Endothelial cell of umbilical vein (primary cell): ENCODE measurements around the gene ADGRB2. TPM values are rescaled to one million over a fixed set of nuclear protein-coding genes. Genes with fewer than 3 reads are reported as not detected.

Source experiments
- BruUV-seq: library from RNA; stranded (reverse); fragments of 400-500 nt; replicated peaks from 2 replicates; lab custom pipeline; 2021; lab: Mats Ljungman, UMichigan
- CTCF ChIA-PET: fragments of 300-600, 350-600 bp; sonication (Branson Sonifier 250); formaldehyde crosslinking; loops from one replicate; lab custom pipeline; 2021; ENCODE audit warnings: antibody characterized with exemption, inconsistent platforms; lab: Charles Lee
- POLR2A ChIA-PET: fragments of 300-600, 350-600 bp; sonication (Branson Sonifier 250); formaldehyde crosslinking; loops from one replicate; lab custom pipeline; 2021; ENCODE audit warnings: antibody characterized with exemption, inconsistent platforms; lab: Charles Lee
- DNase-seq: peaks from one replicate; pipeline ENCODE4 v3.0.0-alpha.2; 2011; ENCODE audit warnings: low read depth, low spot score
- FAIRE-seq: peaks from 2 replicates; lab custom pipeline; 2011; peaks lifted over from hg19 to GRCh38; lab: Jason Lieb, UNC
- H2AFZ ChIP-seq: 2 replicates; pipeline ENCODE4 v1.6.0; 2012; ENCODE audit warnings: low read depth, low read length, control low read depth, inconsistent platforms
- H3K27ac ChIP-seq: 2 replicates; pipeline ENCODE4 v1.5.1; 2011; ENCODE audit warnings: low read depth, mild to moderate bottlenecking, control low read depth, low read length, moderate library complexity; ENCODE audit not compliant: insufficient read depth
- H3K27me3 ChIP-seq, 2 experiments: 2 replicates each; pipeline versions ENCODE4 v1.6.0 to v1.6.1; 2011; ENCODE audit warnings: low read length in 2 of 2, mixed read lengths in 1 of 2; ENCODE audit not compliant: control insufficient read depth in 2 of 2, insufficient read depth in 2 of 2
- H3K36me3 ChIP-seq, 2 experiments: 2 replicates in 1 of 2; 3 replicates in 1 of 2; pipeline ENCODE4 v1.5.1; 2011; ENCODE audit warnings: low read length in 2 of 2, mild to moderate bottlenecking in 1 of 2, moderate library complexity in 1 of 2; ENCODE audit not compliant: control insufficient read depth in 2 of 2, insufficient read depth in 2 of 2; ENCODE audit errors: extremely low read depth in 1 of 2
- H3K4me1 ChIP-seq: 3 replicates; pipeline ENCODE4 v1.5.1; 2011; ENCODE audit warnings: mild to moderate bottlenecking, low read length; ENCODE audit not compliant: control insufficient read depth, insufficient read depth; ENCODE audit errors: extremely low read depth
- H3K4me2 ChIP-seq: 2 replicates; pipeline ENCODE4 v1.6.1; 2011; ENCODE audit warnings: low read length, control low read depth, mixed read lengths; ENCODE audit not compliant: insufficient read depth
- H3K4me3 ChIP-seq, 3 experiments: fragments of 200-600 bp in 1 of 3; sonication (generic), shearing (Covaris generic) in 1 of 3; replicated peaks in 1 of 3; 2 replicates each; pipeline ENCODE4 v1.5.1; 2011 to 2016; ENCODE audit warnings: control low read depth in 3 of 3, low read length in 3 of 3, mild to moderate bottlenecking in 2 of 3, inconsistent platforms in 1 of 3, low read depth in 1 of 3, moderate library complexity in 1 of 3; ENCODE audit not compliant: insufficient read depth in 1 of 3
- H3K79me2 ChIP-seq: 2 replicates; pipeline ENCODE4 v1.6.0; 2012; ENCODE audit warnings: low read length, inconsistent platforms; ENCODE audit not compliant: control insufficient read depth, insufficient read depth
- H3K9ac ChIP-seq: replicated peaks from 2 replicates; pipeline ENCODE3; 2011; ENCODE audit warnings: low read length, control low read depth; ENCODE audit not compliant: insufficient read depth; ENCODE audit errors: extremely low read depth
- H3K9me1 ChIP-seq: replicated peaks from 3 replicates; pipeline ENCODE4 v1.6.0; 2011; ENCODE audit warnings: mild to moderate bottlenecking, low read length; ENCODE audit not compliant: control insufficient read depth, insufficient read depth; ENCODE audit errors: extremely low read depth
- H3K9me3 ChIP-seq: replicated peaks from 2 replicates; pipeline ENCODE4 v1.5.1; 2012; ENCODE audit warnings: low read length, inconsistent platforms; ENCODE audit not compliant: control insufficient read depth, insufficient read depth
- H4K20me1 ChIP-seq: replicated peaks from 2 replicates; pipeline ENCODE3; 2011; ENCODE audit warnings: mild to moderate bottlenecking, low read length; ENCODE audit not compliant: control insufficient read depth, insufficient read depth; ENCODE audit errors: extremely low read depth
- CTCF ChIP-seq, 2 donors: IDR thresholded peaks; 1 replicate in 1 of 2; 2 replicates in 1 of 2; pipeline ENCODE4 v1.5.1; 2011; ENCODE audit warnings: low read length in 2 of 2, mild to moderate bottlenecking in 2 of 2, moderate library complexity in 2 of 2, control low read depth in 1 of 2, inconsistent platforms in 1 of 2, low read depth in 1 of 2; ENCODE audit not compliant: insufficient read depth in 1 of 2; ENCODE audit errors: extremely low read depth in 1 of 2
- EZH2 ChIP-seq: IDR thresholded peaks from 2 replicates; pipeline ENCODE4 v1.6.1; 2012; ENCODE audit warnings: borderline replicate concordance, low read depth, mild to moderate bottlenecking, moderate library complexity, low read length, inconsistent platforms; ENCODE audit not compliant: severe bottlenecking
- FOS ChIP-seq: IDR thresholded peaks from 2 replicates; pipeline ENCODE4 v1.6.1; 2011; ENCODE audit warnings: mild to moderate bottlenecking, low read length, moderate library complexity, borderline replicate concordance; ENCODE audit not compliant: insufficient read depth
- GATA2 ChIP-seq: IDR thresholded peaks from 2 replicates; pipeline ENCODE4 v1.7.0; 2011; ENCODE audit warnings: low read depth, mild to moderate bottlenecking, moderate library complexity, mixed read lengths, low read length; ENCODE audit not compliant: insufficient read length, insufficient read depth
- JUN ChIP-seq: IDR thresholded peaks from 2 replicates; pipeline ENCODE4 v1.6.1; 2011; ENCODE audit warnings: borderline replicate concordance, low read depth; ENCODE audit not compliant: insufficient read length, insufficient read depth
- MYC ChIP-seq: IDR thresholded peaks from one replicate; pipeline ENCODE4 v1.6.1; 2011; ENCODE audit warnings: mild to moderate bottlenecking, low read depth, low read length
- POLR2A ChIP-seq: IDR thresholded peaks from 2 replicates; pipeline ENCODE4 v1.6.1; 2012; ENCODE audit warnings: low read depth, mild to moderate bottlenecking, control low read depth, low read length
- POLR2AphosphoS5 ChIP-seq: IDR thresholded peaks from 2 replicates; pipeline ENCODE4 v1.6.1; 2012; ENCODE audit warnings: low read depth, mild to moderate bottlenecking, control low read depth, low read length, moderate library complexity; ENCODE audit not compliant: insufficient read depth
- dilution Hi-C: fragments of 300-500 bp; cut with MboI; formaldehyde crosslinking; loops from one replicate; pipeline ENCODE4 v1.15.0; 2019; ENCODE audit warnings: low sequenced_read_pairs; ENCODE audit not compliant: extremely low pct_ligation_motif_present
- intact Hi-C: fragments of 100-400 bp; cut with micrococcal nuclease; formaldehyde crosslinking; loops from one replicate; pipeline ENCODE4 v1.10.0; 2022
- polyA plus RNA-seq, 4 experiments: library from polyadenylated mRNA; depleted of rRNA in 3 of 4; stranded (reverse) in 3 of 4; unstranded in 1 of 4; fragments of >200 nt; gene quantifications; 2 replicates each; pipeline versions ENCODE4 v1.2.1 to v1.2.3, GENCODE V29; 2011 to 2012; ENCODE audit warnings: missing spikeins in 1 of 4
- total RNA-seq: library from RNA; stranded (reverse); gene quantifications from 2 replicates; pipeline ENCODE4 v1.2.3, GENCODE V29; 2021
- TF ChIP-seq, protein P1 (sequence below): IDR thresholded peaks from 2 replicates; pipeline ENCODE4 v1.6.1; 2011; ENCODE audit not compliant: insufficient read depth, insufficient read length

ADGRB2 gene
- total and polyA plus RNA-seq, 2 donors (not counting 3 experiments of a cell fraction or from before 2014, with no cell fraction given) = 1.3 to 1.5 TPM

- H3K9me1 ChIP-seq = no peaks in the 10 kb centered on the region
Measured at GRCh38 chr1:31779687-31780086, 15.5 kb upstream of the ADGRB2 start.

More at GRCh38 chr1:31779687-31780086, 15.5 kb upstream of the ADGRB2 start:
- no peak overlapping the region for H2AFZ ChIP-seq
- no peak overlapping the region for H3K9ac ChIP-seq
- no peaks in the 10 kb centered on the region for H3K9me3 ChIP-seq
- no peaks in the 10 kb centered on the region for H3K36me3 ChIP-seq
- BruUV-seq = no TSS peak
- CTCF ChIA-PET = interaction anchor here (0.9 to 1.2 kb wide), 2 partner anchors 17 to 34 kb away, joined by 3 read pairs; no protein-coding TSS in a partner anchor
- POLR2A ChIA-PET = interaction anchor here (0.6 kb wide), 1 partner anchor 244 kb away, joined by 4 read pairs; no protein-coding TSS in a partner anchor
- dilution Hi-C loops (no loop called here), intact Hi-C loops (loop anchor here (10.0 kb wide), 1 partner anchor 385 kb away; no protein-coding TSS in a partner anchor)
- TF ChIP-seq POLR2AphosphoS5 (no peak), CTCF (IDR thresholded peaks at IDR 0.05; ENCODE audit: extremely low read depth in 1 of 2, insufficient read depth in 1 of 2, low read depth in 1 of 2, low read length in 2 of 2) (no peak), POLR2A (no peak), FOS (no peak), EZH2 (no peak), JUN (no peak), GATA2 (no peak), MYC (no peak)
- TF ChIP-seq, protein P1, sequence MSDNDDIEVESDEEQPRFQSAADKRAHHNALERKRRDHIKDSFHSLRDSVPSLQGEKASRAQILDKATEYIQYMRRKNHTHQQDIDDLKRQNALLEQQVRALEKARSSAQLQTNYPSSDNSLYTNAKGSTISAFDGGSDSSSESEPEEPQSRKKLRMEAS = no peak
- H3K27ac ChIP-seq = no peak overlapping the region
- H3K79me2 ChIP-seq = no peaks in the 10 kb centered on the region
- H4K20me1 ChIP-seq = no peaks in the 10 kb centered on the region
- no peaks in the 10 kb centered on the region for H3K4me1 ChIP-seq
- H3K4me2 ChIP-seq = no peak overlapping the region
- FAIRE-seq = no peak
- no peak overlapping the region for H3K4me3 ChIP-seq
- DNase-seq = no peak
- H3K27me3 ChIP-seq = peaks cover 4 to 8% of the 10 kb centered on the region in 2 experiments
